PFSK-1 (cell line): ENCODE results near the gene NBEA.

Source experiments
- FOXP2 ChIP-seq: optimal IDR thresholded peaks from 2 replicates; pipeline ENCODE3; 2011; ENCODE audit warnings: borderline replicate concordance, control low read depth, inconsistent platforms; ENCODE audit not compliant: insufficient read depth; ENCODE audit errors: extremely low read length, extremely low read depth
- POLR2AphosphoS5 ChIP-seq: IDR thresholded peaks from 2 replicates; pipeline ENCODE4 v1.6.1; 2012; ENCODE audit warnings: low read depth, mild to moderate bottlenecking, control low read depth, low read length, moderate library complexity
- SIN3A ChIP-seq: IDR thresholded peaks from 2 replicates; pipeline ENCODE4 v1.6.1; 2012; ENCODE audit warnings: mild to moderate bottlenecking, low read length, moderate library complexity, borderline replicate concordance; ENCODE audit not compliant: insufficient read depth
- TAF1 ChIP-seq: IDR thresholded peaks from 2 replicates; pipeline ENCODE4 v1.6.1; 2012; ENCODE audit warnings: low read length, control low read depth, borderline replicate concordance; ENCODE audit not compliant: insufficient read depth
- TF ChIP-seq, protein P1 (sequence below), 2 experiments: IDR thresholded peaks; 2 replicates each; pipeline versions ENCODE4 v1.6.1 to v1.8.0; 2011 to 2012; ENCODE audit warnings: low read depth in 2 of 2, low read length in 2 of 2, control low read depth in 1 of 2, inconsistent platforms in 1 of 2, mild to moderate bottlenecking in 1 of 2, moderate library complexity in 1 of 2; ENCODE audit not compliant: insufficient read depth in 1 of 2

- TF ChIP-seq, protein P1, sequence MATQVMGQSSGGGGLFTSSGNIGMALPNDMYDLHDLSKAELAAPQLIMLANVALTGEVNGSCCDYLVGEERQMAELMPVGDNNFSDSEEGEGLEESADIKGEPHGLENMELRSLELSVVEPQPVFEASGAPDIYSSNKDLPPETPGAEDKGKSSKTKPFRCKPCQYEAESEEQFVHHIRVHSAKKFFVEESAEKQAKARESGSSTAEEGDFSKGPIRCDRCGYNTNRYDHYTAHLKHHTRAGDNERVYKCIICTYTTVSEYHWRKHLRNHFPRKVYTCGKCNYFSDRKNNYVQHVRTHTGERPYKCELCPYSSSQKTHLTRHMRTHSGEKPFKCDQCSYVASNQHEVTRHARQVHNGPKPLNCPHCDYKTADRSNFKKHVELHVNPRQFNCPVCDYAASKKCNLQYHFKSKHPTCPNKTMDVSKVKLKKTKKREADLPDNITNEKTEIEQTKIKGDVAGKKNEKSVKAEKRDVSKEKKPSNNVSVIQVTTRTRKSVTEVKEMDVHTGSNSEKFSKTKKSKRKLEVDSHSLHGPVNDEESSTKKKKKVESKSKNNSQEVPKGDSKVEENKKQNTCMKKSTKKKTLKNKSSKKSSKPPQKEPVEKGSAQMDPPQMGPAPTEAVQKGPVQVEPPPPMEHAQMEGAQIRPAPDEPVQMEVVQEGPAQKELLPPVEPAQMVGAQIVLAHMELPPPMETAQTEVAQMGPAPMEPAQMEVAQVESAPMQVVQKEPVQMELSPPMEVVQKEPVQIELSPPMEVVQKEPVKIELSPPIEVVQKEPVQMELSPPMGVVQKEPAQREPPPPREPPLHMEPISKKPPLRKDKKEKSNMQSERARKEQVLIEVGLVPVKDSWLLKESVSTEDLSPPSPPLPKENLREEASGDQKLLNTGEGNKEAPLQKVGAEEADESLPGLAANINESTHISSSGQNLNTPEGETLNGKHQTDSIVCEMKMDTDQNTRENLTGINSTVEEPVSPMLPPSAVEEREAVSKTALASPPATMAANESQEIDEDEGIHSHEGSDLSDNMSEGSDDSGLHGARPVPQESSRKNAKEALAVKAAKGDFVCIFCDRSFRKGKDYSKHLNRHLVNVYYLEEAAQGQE (IDR thresholded peaks at IDR 0.05; ENCODE audit: insufficient read depth in 1 of 2, low read depth in 2 of 2, low read length in 2 of 2), result no peak
- no peak for TF ChIP-seq POLR2AphosphoS5
- no peak for TF ChIP-seq SIN3A
- TF ChIP-seq TAF1, result no peak
- TF ChIP-seq FOXP2, result no peak
These were observed 531.7 kb downstream of the NBEA start for GRCh38 chr13:35473802-35474201.
